ENCODE results near the gene APBB2.
A peak's percentile ranks its signal among the peaks of the same experiment; 100 is the strongest.

The APBB2 gene

DNA sequence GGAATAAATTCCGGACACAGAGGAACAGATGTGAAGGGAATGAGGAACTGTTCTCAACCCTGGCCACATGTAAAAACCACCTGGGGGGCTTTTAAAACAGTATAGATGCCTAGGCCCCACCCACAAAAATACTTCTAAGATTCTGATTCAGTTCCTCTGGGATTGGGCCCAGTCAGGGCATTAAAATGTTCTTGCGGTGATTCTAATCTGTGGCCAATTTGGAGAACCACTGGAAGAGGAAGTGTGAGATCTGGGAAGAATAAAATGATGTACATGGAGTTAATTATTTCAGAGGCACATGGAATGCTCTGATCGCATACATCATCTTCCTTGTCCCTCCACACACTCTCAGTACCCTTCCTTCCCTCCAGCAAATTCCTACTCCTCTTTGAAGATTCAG is 192.2 kb downstream of the APBB2 start:
- Histone ChIP-seq H3K4me3 (no peak overlapping the region), H3K9me3 (ENCODE audit: low read depth, low read length) (peaks cover 11% of the 10 kb centered on the region; the same call in 1 of the 2 replicates), H3K27ac (no peak overlapping the region), H3K9ac (ENCODE audit: insufficient read length) (no peak overlapping the region), H3K36me3 (ENCODE audit: insufficient read depth, low read length) (no peaks in the 10 kb centered on the region)
- DNase-seq (ENCODE audit: low read depth, low spot score) = no peak
- no peak for TF ChIP-seq POLR2AphosphoS5 (IDR thresholded peaks at IDR 0.05; ENCODE audit: borderline replicate concordance, low read depth, low read length)
- TF ChIP-seq EZH2 (IDR thresholded peaks at IDR 0.05) = no peak
- TF ChIP-seq FOXP2 (optimal IDR thresholded peaks at IDR 0.05; ENCODE audit: control extremely low read depth, extremely low read length, insufficient read depth) = no peak

GRCh38 chr4:41015016-41015675 is 199.2 kb downstream of the APBB2 start:
- no peak for DNase-seq (ENCODE audit: low read depth, low spot score)
- Histone ChIP-seq H3K9ac (ENCODE audit: insufficient read length) (no peak overlapping the region), H3K27ac (no peak overlapping the region), H3K9me3 (ENCODE audit: low read depth, low read length) (no peaks in the 10 kb centered on the region), H3K4me3 (peak overlapping the region; percentile 34; the same call in 1 of the 2 replicates), H3K36me3 (ENCODE audit: insufficient read depth, low read length) (no peaks in the 10 kb centered on the region)
- TF ChIP-seq EZH2 (IDR thresholded peaks at IDR 0.05) (no peak), FOXP2 (optimal IDR thresholded peaks at IDR 0.05; ENCODE audit: control extremely low read depth, extremely low read length, insufficient read depth) (no peak), POLR2AphosphoS5 (IDR thresholded peaks at IDR 0.05; ENCODE audit: borderline replicate concordance, low read depth, low read length) (no peak)

DNA sequence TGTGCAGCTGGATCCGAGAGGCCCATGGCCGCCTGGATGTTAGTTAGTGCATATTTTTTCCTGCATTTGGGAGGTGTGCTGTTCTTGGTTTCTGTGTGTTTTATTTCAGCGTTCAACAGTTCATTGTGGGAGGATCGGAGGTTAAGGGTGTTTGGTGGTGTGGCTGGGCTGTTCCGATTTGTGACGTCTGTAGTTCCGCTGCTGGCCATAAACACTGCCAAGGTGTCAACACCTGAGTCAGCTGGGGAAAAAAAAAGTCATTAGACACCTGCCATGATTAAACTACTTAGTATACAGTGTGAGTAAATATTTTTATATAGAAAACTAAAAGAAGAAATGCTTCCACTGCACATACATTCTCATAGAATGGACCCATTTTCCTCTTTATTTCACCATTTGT is 200.2 kb downstream of the APBB2 start:
- H3K9ac ChIP-seq (ENCODE audit: insufficient read length) = no peak overlapping the region
- H3K9me3 ChIP-seq (ENCODE audit: low read depth, low read length) = no peaks in the 10 kb centered on the region
- H3K4me3 ChIP-seq = no peak overlapping the region
- H3K36me3 ChIP-seq (ENCODE audit: insufficient read depth, low read length) = no peaks in the 10 kb centered on the region
- DNase-seq (ENCODE audit: low read depth, low spot score) = no peak
- TF ChIP-seq EZH2 (IDR thresholded peaks at IDR 0.05) (no peak), POLR2AphosphoS5 (IDR thresholded peaks at IDR 0.05; ENCODE audit: borderline replicate concordance, low read depth, low read length) (no peak), FOXP2 (optimal IDR thresholded peaks at IDR 0.05; ENCODE audit: control extremely low read depth, extremely low read length, insufficient read depth) (no peak)
- H3K27ac ChIP-seq = no peak overlapping the region

GRCh38 chr4:41013746-41014145 is 200.6 kb downstream of the APBB2 start:
- H3K4me3 ChIP-seq = no peak overlapping the region
- H3K9ac ChIP-seq (ENCODE audit: insufficient read length) = no peak overlapping the region
- DNase-seq (ENCODE audit: low read depth, low spot score) = no peak
- TF ChIP-seq FOXP2 (optimal IDR thresholded peaks at IDR 0.05; ENCODE audit: control extremely low read depth, extremely low read length, insufficient read depth) = no peak
- no peak for TF ChIP-seq POLR2AphosphoS5 (IDR thresholded peaks at IDR 0.05; ENCODE audit: borderline replicate concordance, low read depth, low read length)
- TF ChIP-seq EZH2 (IDR thresholded peaks at IDR 0.05) = no peak
- no peaks in the 10 kb centered on the region for H3K36me3 ChIP-seq (ENCODE audit: insufficient read depth, low read length)
- no peak overlapping the region for H3K27ac ChIP-seq
- no peaks in the 10 kb centered on the region for H3K9me3 ChIP-seq (ENCODE audit: low read depth, low read length)

DNA sequence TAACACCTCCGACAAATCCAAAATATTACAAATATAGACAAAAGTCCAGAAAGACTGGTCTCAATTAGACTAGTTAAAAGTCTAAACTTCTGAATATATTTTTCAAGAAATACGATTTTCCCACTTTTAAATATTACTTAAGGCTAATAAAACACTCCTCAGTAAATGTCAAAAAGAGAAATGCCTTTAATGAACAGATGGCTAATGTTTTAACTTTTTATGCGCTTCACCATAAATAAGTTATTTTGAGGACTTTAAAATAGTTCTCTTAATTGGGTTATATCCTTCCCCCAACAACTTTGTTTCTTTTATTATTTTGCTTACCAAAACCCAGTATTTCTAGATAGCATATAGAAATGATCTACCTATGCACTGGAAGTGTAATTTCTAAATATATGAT is 201.4 kb downstream of the APBB2 start:
- Histone ChIP-seq H3K9ac (ENCODE audit: insufficient read length) (no peak overlapping the region), H3K9me3 (ENCODE audit: low read depth, low read length) (no peaks in the 10 kb centered on the region), H3K36me3 (ENCODE audit: insufficient read depth, low read length) (no peaks in the 10 kb centered on the region), H3K4me3 (no peak overlapping the region), H3K27ac (no peak overlapping the region)
- TF ChIP-seq EZH2 (IDR thresholded peaks at IDR 0.05) (no peak), FOXP2 (optimal IDR thresholded peaks at IDR 0.05; ENCODE audit: control extremely low read depth, extremely low read length, insufficient read depth) (no peak), POLR2AphosphoS5 (IDR thresholded peaks at IDR 0.05; ENCODE audit: borderline replicate concordance, low read depth, low read length) (no peak)
- DNase-seq (ENCODE audit: low read depth, low spot score) = no peak

DNA sequence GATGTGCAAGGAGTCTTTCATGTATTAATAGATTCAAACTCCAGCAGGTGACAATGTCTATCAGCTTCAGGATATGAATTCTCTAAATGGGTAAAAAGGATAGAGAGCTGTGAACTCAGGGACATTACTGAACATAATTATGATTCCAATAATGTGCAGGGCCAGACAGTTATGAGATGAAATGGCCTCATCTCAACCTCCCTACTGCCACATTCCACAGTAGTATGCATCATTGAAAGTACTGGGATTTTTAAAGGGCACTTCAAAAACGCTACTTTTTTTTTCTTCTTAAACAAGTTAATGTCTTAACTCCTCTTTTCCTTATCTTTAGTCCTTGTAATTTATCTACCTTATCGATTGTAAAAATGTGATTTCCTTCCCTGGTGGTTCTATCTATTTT is 202.0 kb downstream of the APBB2 start:
- no peak for DNase-seq (ENCODE audit: low read depth, low spot score)
- Histone ChIP-seq H3K9me3 (ENCODE audit: low read depth, low read length) (no peaks in the 10 kb centered on the region), H3K27ac (no peak overlapping the region), H3K36me3 (ENCODE audit: insufficient read depth, low read length) (no peaks in the 10 kb centered on the region), H3K4me3 (no peak overlapping the region), H3K9ac (ENCODE audit: insufficient read length) (no peak overlapping the region)
- no peak for TF ChIP-seq POLR2AphosphoS5 (IDR thresholded peaks at IDR 0.05; ENCODE audit: borderline replicate concordance, low read depth, low read length)

- H3K27ac ChIP-seq = no peak overlapping the region
- H3K9ac ChIP-seq (ENCODE audit: insufficient read length) = no peak overlapping the region
- H3K9me3 ChIP-seq (ENCODE audit: low read depth, low read length) = no peaks in the 10 kb centered on the region
- no peak for DNase-seq (ENCODE audit: low read depth, low spot score)
- no peak overlapping the region for H3K4me3 ChIP-seq
- H3K36me3 ChIP-seq (ENCODE audit: insufficient read depth, low read length) = no peaks in the 10 kb centered on the region
- TF ChIP-seq FOXP2 (optimal IDR thresholded peaks at IDR 0.05; ENCODE audit: control extremely low read depth, extremely low read length, insufficient read depth) (no peak), EZH2 (IDR thresholded peaks at IDR 0.05) (no peak), POLR2AphosphoS5 (IDR thresholded peaks at IDR 0.05; ENCODE audit: borderline replicate concordance, low read depth, low read length) (no peak)
These were observed 204.9 kb downstream of the APBB2 start for GRCh38 chr4:41009411-41009810.

- Histone ChIP-seq H3K9me3 (ENCODE audit: low read depth, low read length) (no peaks in the 10 kb centered on the region), H3K4me3 (no peak overlapping the region), H3K27ac (no peak overlapping the region), H3K9ac (ENCODE audit: insufficient read length) (no peak overlapping the region), H3K36me3 (ENCODE audit: insufficient read depth, low read length) (no peaks in the 10 kb centered on the region)
- no peak for DNase-seq (ENCODE audit: low read depth, low spot score)
- TF ChIP-seq EZH2 (IDR thresholded peaks at IDR 0.05) (no peak), POLR2AphosphoS5 (IDR thresholded peaks at IDR 0.05; ENCODE audit: borderline replicate concordance, low read depth, low read length) (no peak), FOXP2 (optimal IDR thresholded peaks at IDR 0.05; ENCODE audit: control extremely low read depth, extremely low read length, insufficient read depth) (no peak)
These were observed 208.2 kb downstream of the APBB2 start for GRCh38 chr4:41006141-41006540.

- no peaks in the 10 kb centered on the region for H3K9me3 ChIP-seq (ENCODE audit: low read depth, low read length)
- no peaks in the 10 kb centered on the region for H3K36me3 ChIP-seq (ENCODE audit: insufficient read depth, low read length)
- no peak overlapping the region for H3K9ac ChIP-seq (ENCODE audit: insufficient read length)
- no peak for DNase-seq (ENCODE audit: low read depth, low spot score)
- TF ChIP-seq POLR2AphosphoS5 (IDR thresholded peaks at IDR 0.05; ENCODE audit: borderline replicate concordance, low read depth, low read length) = no peak
- TF ChIP-seq EZH2 (IDR thresholded peaks at IDR 0.05) = no peak
- TF ChIP-seq FOXP2 (optimal IDR thresholded peaks at IDR 0.05; ENCODE audit: control extremely low read depth, extremely low read length, insufficient read depth) = no peak
- no peak overlapping the region for H3K27ac ChIP-seq
- H3K4me3 ChIP-seq = no peak overlapping the region
These were observed 212.0 kb downstream of the APBB2 start for GRCh38 chr4:41002309-41002708.
